NOMO-1 treated with DMSO at 0.1 percent for 48 hours (cell line): Measurements from ENCODE around the gene STOX1.
"Not testable (repeated sequence)": the region's sequence is repeated elsewhere in the genome, so short reads cannot be mapped to it uniquely, and the experiment has no call there.

ENCODE experiments used
- DNase-seq: peaks from one replicate; lab custom pipeline; 2025; ENCODE audit not compliant: unreplicated experiment; lab: John Stamatoyannopoulos, UW

Gene STOX1

DNA sequence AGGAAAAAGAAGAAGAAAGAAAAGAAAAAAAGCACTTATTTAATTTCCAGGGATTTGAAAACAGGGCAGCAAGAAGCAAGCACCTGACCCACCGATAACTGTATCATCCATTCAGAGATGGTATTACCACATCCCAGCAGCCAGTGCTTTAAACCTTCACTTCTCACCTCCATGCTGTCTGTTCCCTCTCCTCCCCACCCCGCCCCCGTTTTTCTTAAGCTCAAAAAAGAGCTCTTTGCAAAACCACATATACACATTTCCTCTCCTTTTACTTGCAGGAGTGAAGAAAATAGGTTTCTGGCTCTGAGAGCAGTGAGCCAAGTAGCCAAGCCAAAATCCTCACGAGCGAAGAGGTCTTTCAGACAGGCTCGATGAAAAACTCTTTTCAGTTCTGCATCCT lies 2.2 kb downstream of the STOX1 start:
- no peak for DNase-seq

DNA sequence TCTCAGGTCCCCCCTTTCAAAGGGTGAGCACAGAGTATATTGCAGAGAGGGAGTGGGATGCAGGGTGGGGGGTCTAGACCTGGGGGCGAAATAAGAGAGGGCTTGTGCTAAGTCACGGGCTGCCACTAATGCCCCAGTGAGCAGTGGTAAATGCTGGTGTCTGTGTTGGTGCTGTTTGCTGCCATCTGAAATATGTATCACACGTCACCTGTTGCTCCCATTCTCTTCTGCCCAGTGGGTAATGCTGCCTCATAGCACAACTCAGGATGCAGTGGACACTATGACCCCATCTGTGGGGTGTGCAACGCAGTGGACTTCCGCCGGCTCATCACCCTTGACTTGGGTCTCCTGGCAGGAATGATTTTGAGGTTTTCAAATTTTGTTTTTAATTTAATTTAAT lies 2.6 kb downstream of the STOX1 start:
- no peak for DNase-seq

DNA sequence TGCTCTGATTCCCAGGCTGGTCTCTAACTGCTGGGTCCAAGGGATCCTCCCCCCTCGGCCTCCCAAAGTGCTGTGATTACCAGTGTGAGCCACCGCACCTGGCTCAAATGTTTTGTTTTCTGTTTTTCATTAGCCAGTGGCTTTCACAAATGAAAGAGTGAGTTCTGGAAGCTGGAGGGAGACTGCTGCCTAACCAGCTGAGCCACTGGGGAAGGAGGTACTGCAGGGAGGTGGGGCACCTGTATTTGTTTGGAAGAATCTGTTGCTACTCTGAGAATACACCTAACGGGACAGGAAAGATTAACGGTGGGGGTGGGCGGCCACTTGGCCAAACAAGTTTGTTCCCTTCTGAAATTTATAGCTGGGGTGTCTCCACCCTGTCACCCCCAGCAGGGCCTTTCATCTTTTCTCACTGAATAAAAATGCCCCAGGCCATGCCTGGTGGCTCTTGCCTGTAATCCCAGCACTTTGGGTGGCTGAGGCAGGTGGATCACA lies 4.7 kb downstream of the STOX1 start:
- no peak for DNase-seq

DNA sequence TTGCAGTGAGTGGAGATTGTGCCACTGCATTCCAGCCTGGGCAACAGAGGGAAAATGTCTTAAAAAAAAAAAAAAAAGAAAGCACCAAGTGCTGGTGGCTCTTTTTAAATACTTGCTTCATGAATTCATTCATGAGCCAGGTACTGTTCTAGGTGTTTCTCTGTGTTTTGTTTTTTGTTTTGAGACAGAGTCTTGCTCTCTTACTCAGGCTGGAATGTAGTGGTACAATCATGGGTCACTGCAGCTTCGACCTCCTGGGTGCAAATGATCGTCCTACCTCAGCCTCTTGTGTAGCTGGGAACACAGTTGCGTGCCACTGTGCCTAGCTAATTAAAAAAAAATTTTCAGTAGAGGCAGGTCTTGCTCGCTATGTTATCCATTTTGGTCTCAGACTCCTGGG lies 5.3 kb downstream of the STOX1 start:
- DNase-seq, result no peak

DNA sequence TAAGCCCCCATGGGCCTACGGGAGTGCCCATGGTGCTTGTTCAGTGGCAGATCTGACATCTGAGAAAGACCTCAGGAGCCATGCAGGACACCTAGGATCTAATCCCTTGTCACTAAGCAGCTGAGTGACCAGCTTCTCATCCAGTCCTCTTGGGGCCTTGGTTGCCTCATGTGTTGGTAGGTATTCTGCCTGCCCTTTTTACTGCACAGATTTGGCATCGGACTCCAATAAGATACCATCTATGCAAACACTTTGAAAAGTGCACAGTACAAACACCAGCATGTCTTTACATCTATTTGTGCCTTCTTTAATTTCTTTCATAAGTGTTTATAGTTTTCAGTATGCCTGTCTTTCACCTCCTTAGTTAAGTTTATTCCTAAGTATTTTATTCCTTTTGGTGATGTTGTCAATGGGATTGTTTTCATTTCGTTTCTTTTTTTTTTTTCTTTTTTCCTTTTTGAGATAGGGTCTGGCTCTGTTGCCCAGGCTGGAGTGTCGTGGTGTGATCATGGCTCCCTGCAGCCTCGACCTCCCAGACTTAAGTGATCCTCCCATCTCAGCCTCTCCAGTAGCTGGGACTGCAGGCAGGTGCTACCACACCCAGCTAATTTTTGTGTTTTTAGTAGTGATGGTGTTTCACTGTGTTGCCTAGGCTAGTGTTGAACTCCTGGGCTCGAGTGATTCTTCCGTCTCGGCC lies 10.4 kb downstream of the STOX1 start:
- no peak for DNase-seq

DNA sequence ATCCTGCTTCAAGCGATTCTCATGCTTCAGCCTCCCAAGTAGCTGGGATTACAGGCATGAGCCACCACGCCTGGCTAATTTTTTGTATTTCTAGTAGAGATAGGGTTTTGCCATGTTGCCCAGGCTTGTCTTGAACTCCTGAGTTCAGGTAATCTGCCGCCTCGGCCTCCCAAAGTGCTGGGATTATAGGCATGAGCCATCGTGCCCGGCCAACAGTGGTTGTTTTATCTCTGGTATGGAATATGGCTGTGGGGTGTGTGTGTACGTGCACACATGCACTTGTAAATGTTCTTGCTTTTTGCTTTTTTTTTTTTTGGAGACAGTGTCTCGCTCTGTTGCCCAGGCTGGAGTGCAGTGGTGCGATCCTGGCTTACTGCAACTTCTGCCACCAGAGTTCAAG lies 13.3 kb downstream of the STOX1 start:
- not testable (repeated sequence) for DNase-seq

DNA sequence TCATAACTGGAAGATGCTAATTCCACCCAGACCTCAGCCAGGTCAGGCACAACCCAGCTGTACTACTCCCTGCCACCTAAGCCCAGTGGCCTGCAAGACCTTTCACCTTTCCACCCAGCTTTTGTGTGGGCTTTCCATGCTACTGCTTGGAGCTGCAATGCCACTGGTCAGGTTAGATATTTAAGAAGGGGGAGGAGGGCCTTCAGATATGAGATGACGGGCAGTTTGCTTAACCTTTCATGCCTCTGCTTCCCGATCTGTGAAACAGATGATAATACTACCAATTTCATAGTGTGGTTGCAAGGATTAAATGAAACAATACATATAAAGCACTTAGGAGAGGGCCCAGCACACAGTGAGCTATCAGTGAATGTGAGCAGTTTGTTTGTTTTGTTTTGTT lies 20.9 kb downstream of the STOX1 start:
- DNase-seq, result no peak

DNA sequence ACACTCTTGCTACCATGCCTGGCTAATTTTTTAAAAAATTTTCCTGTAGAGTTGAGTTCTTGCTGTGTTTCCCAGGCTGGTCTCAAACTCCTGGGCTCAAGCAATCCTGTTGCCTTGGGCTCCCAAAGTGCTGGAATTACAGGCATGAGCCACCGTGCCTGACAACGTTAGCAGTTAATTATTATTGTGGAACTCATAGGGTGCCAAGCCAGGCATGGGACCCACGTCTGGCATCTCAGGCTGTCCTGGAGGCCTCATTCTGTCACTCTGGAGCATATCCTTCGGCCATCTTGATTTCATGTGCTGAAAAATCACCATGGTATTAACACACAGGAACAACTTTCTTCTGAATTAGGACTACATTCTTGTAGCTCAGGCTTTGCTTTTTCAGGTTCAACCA lies 21.5 kb downstream of the STOX1 start:
- no peak for DNase-seq

DNA sequence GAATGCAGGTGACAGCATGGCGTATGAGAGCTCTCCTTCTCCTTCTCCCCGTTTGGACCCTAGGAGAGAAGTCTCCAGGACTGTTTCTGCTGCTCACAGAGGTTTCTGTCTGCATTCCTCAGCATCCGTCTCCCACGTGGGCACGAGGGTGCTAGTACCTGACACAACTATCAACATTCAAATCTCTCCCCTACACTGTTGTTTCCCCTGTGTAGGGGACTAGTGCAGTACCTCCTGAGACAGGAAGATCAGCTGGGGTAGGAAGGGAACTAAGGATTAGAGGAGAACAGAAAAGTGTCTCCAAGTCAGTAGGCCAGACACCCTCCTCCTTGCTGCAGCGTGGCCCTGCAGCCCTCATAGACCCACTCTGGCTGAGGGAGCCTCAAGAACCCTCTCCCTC lies 29.0 kb downstream of the STOX1 start:
- no peak for DNase-seq

DNA sequence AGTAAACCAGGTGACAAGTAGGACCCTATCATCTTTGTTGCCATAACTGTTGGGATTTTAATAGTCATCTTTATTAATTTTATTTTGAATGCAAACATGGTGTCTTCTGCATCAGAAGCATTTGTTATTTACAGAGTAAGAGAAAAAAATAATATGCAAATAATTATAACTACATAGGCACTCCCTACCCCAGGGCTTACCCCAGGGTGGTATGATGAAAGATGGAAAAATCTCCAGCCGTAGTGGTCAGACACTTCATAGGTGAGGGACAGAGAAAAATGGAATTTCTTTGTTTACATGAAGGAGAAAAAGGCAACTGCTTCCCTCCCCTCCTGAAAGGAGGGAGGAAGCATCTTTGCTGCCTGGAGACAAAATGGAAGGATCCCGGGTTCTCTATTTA lies 29.7 kb downstream of the STOX1 start:
- no peak for DNase-seq

DNA sequence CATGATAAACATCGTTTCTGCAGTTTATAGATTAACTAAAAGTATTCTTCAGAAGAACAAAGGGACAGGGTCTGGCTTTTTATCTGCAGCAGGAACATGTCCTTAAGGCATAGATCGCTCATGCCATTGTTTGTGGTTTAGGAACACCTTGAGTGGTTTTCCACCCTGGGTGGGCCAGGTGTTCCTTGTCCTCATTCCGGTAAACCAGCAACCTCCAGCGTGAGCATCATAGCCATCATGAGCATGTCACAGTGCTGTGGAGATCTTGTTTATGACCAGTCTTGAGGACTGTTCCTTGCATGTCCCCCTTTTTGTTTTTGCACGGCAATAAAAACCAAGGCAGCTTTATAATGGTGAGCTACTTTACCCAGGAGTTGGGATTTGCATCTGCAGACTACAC lies 33.9 kb downstream of the STOX1 start:
- DNase-seq, result no peak

DNA sequence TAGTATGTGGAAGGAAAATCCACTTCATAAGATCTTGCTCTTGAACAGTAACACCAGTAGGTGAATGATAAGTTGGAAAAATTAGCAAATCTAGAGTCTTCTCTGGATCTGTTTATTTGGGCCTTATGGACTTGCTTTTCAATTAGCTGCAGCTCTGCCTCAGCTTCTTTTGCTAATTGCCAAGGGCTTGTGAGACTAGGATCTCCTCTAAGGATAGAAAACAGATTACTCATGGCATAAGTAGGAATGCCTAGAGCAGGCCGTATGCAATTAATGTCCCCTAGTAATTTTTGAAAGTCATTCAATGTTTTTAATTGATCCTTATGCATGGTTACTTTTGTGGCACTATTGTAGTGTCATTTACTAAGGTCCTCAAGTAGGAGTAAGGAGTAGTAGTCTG lies 37.3 kb downstream of the STOX1 start:
- no peak for DNase-seq

DNA sequence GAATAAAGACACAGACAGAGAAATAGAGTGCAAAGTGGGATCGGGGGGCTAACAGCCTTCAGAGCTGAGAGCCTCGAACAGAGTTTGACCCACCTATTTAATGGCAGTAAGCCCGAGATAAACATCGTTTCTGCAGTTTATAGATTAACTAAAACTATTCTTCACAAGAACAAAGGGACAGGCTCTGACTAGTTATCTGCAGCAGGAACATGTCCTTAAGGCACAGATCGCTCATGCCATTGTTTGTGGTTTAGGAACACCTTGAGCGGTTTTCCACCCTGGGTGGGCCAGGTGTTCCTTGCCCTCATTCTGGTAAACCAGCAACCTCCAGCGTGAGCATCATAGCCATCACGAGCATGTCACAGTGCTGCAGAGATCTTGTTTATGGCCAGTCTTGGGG lies 40.8 kb downstream of the STOX1 start:
- DNase-seq, result not testable (repeated sequence)

DNA sequence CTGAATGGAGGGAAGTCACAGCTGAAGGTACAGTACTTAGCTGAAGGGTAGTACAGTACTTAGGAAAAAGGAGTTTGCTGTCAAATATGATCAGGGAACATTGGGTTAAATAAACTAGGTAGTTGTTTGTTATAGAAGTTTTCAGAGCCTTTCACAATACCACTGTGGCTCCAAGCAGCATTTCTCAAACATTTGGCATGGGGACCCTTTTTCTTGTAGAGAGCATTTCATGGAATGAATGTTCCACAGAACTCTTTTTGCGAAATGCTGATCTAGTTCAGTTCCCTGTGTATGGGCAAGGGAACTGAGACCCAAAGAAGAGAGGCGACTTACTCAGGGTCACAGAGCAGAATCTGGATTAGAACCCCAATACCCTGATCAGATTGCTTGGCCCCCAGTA lies 42.3 kb downstream of the STOX1 start:
- DNase-seq, result no peak

DNA sequence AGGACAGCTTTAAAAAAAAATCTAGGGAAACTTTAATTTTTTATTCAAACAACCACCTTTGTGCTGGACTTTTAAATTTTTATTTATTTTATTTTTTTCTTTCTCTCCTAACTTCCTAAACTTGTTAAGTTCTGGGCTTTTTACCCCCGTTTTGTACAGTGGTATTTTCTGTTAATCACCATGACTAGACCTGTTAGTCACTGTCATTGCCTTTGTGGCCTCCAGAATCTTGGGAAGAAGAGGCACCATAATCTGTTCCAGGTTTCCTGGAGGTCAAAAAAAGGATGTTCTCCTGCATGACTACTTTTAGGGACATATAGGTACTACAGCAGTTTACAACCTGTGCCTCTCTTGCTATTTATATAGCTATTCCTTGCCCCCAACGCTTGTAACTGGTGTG lies 42.7 kb downstream of the STOX1 start:
- no peak for DNase-seq

DNA sequence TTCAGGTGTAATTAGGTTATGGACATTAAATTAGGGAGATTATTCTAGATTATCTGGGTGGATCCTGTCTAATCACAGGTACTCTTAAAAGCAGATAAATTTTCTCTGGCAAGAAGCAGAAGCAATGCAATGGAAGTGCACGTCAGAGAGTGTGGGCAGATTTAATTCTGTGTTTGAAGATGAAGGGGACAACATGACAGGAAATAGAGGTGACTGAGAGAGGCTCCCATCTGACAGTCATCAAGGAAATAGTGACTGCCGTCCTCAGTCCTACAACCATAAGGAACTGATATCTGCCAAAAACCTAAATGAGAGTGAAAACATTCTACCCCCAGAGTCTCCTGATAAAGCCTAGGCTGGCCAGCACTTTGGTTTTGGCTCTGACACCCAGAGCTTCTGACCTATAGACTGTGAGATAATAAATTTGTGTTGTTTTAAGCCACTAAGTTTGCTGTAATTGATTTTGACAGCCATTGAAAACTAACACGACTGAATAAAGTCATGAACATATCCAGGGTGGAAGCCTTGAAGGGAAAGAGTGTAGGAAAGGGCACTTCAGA lies 43.3 kb downstream of the STOX1 start:
- DNase-seq, result no peak

DNA sequence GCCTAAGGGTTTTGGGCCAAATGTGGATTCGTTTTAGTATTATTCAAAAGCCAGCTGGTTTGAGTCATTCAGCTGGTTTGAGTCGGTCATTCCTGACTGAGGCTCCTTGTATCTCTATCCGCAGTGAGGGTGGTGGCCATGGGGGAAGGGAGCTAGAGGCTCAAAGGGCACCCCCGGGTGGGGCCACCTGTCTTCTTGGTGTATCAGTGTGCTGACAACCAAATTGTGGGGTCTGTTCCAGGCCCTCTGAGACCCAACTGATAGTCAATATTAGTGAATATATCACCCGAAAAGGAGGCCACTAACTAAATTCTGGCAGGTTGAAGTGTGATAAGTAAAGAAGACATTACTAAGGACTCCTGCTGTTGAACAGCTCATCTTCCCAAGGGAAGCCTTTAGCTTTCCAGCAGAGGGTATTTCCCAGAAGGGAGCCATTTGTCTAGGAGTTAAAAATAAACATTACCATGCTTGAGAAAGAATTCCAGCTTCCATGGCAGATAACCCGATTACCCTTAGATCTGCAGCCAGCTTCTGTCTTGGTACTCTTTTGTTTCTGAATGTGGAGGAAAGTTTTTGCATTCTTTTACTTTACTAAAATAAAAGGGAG lies 43.9 kb downstream of the STOX1 start:
- DNase-seq, result no peak

DNA sequence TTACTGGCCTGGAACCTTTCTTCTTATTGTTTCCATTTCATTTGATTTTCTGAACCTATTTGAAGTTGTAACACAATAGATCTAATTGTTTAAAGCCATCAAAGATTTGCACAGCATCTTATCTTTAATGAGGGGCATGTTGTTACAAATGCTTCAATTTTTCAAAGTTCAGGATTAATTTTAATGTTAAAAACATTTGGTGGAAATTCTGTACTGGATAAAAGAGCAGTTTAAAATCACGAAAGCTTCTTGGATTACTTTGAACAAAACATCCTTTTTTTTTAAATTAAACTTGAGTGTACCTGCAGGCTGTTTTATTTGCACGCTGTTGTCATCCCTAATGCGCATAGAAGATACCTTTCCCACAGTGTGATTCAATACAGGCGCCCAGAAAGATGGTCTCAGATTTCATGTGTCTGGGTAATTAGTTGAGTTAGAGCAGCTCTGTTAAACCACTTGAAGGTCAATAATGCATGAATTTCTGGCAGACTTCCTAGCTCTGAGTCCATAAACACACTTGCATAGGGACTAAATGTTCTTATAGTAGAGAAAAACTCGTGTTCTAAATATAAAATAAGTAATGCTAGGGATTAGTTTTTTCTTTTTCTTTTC lies 44.5 kb downstream of the STOX1 start:
- DNase-seq, result no peak

DNA sequence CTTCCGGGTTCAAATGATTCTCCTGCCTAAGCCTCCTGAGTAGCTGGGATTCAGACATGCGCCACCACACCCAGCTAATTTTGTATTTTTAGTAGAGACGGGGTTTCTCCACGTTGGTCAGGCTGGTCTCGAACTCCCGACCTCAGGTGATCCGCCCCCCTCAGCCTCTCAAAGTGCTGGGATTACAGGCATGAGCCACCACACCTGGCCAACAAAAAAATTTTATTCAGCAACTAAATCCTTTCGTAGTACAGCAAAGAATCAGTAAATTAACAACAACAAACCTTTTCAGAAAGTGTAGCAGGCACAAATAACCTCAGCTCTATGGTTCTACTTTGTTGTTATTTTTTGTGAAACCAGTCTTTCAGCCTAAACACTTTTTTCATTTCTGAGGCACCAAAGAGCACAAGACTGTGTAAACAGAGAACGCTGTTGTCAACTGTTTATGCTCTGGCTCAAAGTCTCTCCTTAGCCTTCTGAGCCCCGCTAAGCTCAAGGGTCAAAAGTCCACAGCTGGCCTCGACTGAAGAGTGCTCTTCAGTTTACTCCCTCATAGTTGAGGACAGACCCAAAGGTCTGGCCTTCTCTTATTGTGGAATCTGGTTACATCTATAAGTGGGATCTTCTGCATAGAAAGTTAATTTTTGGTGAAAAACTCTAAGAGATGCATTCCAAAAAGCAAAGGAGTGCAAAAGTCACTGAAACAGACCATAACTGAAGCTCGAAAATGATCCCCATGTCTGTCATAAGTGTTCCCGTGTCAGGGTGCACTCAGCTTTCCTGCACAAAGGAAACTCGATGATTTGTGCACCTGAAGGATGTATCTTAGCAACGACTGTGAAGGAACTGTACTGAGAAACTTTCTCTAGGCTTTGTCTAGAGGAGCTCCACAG lies 49.2 kb downstream of the STOX1 start:
- no peak for DNase-seq

DNA sequence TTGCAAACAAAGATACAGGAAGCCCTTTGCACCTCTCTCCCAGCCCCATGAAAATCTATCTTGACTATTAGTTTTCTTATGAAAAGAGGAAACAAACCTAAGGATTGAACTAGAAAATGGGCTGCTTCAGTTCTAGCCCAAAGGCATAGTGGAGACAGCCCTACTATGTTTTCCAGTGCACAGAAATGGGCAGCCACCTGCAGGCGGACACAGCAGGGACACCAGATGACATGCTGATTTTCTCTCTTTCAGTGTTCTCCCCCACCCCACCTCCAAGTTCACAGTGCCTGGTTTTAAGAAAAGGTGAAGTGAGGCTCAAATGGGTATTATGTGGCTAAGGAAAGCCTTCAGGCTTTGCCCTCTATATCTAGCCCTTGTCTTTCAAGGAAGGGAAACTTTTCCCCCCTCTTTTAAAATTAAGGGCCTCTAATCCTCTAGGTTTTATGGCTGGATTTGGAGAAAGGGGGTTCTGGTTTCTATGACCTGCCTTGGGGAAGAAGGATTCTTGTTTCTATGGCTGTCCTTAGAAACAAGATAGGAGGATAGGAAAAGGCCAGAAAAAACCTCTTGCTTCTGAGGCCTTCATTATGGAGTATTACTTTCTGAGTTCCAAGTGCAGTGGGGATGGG lies 50.3 kb downstream of the STOX1 start:
- DNase-seq, result no peak

DNA sequence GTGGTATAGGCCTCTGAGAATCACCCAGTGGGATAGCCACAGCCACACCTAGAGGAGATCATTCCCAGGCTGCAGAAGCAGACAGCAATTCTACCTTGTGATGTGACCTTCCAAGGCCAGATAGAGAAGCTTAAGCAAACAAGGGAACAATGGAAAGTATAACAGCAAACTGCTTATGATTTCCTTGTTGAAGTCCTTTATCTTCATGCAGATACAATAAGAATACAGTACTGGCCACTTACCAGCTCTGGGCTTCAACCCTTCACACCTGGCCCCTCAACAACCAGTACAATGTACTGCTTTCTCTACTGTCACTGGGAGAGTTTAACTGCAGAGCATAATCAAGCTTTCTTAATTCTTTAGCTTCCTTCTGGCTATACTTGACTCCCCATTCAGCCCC lies 51.2 kb downstream of the STOX1 start:
- DNase-seq, result no peak
